ENCODE data around the gene TSEN54.

Gene TSEN54

DNA sequence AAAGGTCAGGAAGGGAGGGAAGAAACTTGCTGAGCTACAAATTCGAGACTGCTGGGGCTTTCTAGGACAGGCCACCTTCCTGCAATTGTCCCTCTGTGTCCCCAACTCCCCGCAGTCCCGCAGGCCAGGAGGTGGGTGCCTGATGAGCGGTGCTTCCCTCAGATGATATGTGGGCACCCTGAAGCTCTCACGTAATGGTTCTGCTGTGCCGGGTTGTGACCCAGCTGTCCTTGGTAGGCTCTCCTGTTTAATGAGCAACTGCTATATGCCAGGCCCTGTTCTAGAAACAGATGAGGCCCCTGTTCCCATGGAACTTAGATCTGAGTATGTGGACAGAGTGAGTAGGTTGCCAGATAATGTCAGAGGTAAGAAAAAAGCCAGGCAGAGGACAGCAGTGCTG is 49.3 kb downstream of the TSEN54 start:
- DNase-seq (ENCODE audit: low read depth in 2 of 2): no peak

DNA sequence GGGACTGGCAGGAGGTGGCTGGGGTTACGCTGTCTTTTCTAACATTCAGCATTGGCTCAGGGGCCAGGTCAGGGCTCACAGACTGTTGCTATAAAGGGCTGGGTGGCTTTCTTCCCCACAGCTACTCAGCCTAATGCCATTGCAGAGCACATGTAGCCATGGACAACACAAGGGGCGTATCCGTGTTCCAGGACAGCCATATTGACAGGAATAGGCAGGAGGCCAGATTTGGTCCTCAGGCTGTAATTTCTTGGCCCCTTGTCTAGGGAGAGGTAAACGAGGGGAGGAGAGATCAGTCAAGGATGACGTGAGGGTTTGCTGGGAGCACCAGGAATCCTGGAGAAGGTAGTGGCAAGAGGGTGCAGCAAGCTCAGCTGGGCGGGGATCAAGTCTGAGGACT is 50.1 kb downstream of the TSEN54 start:
- no peak for DNase-seq (ENCODE audit: low read depth in 2 of 2)

DNA sequence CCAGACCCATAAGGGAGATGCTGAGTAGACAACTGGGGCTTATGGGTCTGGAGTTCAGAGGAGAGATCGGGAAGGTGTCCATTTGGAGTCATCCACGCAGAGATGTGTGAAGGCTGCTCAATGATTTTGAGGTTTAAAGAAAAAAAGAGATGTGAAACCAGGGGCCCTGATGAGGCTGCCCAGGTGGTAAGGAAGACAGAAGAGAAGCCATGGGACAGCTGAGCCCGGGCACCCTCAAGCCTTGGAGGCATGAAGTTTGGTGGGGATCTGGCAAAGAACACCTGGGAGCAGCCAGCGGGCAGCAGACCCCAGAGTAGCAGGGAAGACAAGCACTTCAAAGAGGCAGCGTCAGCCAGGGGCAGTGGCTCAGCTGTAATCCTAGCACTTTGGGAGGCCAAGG is 50.5 kb downstream of the TSEN54 start:
- no peak for DNase-seq (ENCODE audit: low read depth in 2 of 2)

DNA sequence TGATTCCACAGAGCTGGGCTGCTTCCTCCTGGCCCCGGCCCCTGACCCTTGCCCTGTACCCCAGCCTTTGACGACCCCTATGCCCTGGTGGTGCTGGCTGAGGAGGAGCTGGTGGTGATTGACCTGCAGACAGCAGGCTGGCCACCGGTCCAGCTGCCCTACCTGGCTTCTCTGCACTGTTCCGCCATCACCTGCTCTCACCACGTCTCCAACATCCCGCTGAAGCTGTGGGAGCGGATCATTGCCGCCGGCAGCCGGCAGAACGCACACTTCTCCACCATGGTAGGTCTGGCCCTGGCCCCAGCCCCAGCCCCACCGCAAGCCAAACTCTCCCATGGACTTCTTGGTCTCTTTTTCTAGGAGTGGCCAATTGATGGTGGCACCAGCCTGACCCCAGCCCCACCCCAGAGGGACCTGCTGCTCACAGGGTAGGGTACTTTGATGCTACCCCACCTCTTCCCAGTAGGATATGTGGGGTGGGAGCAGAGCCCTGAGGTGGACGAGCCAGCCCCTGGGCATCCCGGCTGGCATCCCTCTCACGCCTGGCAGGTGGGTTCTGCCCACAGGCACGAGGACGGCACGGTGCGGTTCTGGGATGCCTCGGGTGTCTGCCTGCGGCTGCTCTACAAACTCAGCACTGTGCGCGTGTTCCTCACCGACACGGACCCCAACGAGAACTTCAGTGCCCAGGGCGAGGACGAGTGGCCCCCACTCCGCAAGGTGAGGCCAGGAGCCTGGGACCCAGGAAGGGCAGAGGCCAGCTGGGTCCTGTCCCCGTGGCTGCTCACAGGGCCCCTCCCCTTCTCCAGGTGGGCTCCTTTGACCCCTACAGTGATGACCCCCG is 52.3 kb downstream of the TSEN54 start:
- DNase-seq (ENCODE audit: low read depth in 2 of 2): no peak

GRCh38 chr17:75570034-75570676 is 53.8 kb downstream of the TSEN54 start:
- no peak for DNase-seq (ENCODE audit: low read depth in 2 of 2)

DNA sequence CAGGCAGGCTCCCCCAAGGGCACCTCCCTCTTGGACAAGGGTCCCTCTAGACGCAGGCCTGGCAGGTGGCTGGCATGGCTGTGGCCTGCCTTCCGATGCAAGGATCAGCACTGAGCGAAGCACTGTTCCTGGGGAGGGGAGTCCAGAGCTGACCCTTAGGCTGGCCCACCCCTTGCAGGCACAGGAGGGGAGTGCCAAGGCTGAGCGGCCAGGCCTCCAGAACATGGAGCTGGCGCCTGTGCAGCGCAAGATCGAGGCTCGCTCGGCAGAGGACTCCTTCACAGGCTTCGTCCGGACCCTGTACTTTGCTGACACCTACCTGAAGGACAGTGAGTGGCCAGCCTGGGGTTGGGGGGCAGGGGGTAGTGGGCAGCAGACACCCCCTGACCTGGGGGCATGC is 54.4 kb downstream of the TSEN54 start:
- no peak for DNase-seq (ENCODE audit: low read depth in 2 of 2)

DNA sequence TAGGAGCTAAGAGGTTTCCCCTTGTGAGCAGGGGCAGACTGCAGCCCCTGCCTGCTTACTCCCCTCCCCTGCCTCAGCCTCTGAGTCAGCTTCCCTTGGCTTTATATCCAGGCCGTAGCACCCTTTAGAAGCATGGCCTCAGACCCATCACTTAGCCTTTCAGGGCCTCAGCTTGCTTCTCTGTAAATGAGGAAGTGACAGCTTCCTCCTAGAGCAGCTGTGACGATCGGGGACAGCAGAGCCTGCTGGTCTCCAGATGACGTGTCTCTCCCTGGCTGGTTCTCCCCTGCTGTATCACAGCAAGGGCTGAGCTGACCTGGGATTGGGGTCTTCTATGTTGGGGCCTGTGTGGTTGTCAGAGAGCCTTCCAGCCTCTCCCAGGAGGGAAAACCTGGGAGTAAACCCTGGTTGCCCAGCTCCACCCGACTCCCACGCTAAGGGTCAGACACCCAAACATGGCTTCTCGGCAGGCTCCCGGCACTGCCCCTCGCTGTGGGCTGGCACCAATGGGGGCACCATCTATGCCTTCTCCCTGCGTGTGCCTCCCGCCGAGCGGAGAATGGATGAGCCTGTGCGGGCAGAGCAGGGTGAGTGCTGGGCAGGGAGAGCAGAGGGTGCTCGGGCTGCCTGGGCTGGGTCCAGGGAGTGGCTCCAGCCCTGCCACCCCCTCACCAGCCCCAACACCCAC is 55.0 kb downstream of the TSEN54 start:
- no peak for DNase-seq (ENCODE audit: low read depth in 2 of 2)

DNA sequence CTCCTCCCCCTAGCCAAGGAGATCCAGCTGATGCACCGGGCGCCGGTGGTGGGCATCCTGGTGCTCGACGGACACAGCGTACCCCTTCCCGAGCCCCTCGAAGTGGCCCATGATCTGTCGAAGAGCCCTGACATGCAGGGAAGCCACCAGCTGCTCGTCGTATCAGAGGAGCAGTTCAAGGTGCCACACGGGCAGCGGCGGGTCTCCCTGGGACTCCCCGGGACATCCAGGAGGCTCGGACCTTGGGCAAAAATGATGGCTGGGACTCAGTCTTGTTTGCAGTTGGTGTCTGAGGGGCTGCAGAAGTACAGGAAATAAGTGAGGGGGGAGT is 55.5 kb downstream of the TSEN54 start:
- no peak for DNase-seq (ENCODE audit: low read depth in 2 of 2)

DNA sequence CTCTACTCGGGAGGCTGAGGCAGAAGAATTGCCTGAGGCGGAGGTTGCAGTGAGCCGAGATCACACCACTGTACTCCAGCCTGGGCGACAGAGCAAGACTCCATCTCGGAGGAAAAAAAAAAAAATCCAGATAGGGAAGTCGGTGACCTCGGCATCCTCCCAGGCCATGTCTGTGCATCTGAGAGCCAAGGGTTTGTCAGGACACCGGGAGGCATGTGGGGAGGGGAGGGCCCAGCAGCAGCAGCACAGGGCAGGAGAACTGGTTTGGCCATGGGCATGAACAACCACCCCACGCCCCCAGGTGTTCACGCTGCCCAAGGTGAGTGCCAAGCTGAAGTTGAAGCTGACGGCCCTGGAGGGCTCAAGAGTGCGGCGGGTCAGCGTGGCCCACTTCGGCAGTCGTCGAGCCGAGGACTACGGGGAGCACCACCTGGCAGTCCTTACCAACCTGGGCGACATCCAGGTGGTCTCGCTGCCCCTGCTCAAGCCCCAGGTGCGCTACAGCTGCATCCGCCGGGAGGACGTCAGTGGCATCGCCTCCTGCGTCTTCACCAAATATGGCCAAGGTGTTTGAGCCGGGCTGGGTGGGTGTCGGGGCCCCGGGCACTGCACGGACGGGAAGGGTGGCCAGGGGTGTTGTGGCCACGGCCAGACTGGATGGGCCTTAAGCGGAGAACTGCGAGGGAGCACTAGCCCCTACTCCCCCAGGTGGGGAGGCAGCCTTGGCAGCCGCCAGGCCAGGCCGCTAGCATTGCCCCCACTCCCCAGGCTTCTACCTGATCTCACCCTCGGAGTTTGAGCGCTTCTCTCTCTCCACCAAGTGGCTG is 56.6 kb downstream of the TSEN54 start:
- no peak for DNase-seq (ENCODE audit: low read depth in 2 of 2)

DNA sequence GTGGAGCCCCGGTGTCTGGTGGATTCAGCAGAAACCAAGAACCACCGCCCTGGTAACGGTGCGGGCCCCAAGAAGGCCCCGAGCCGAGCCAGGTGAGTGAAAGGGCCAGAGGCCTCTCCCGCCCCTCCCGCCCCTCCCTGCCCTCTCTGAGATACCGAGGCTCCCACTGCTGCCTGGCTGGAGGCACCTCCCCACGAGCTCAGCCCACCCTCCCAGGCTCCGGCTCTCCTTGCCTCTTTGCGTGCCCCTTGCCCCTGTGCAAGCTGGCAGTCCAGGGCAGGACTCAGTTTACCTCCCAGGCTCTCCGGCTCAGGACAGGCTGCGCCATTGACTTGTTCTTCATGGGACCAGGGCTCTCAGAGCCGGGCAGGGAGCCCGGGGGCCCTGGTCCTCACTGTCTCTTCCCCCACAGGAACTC is 57.2 kb downstream of the TSEN54 start:
- no peak for DNase-seq (ENCODE audit: low read depth in 2 of 2)

GRCh38 chr17:75573994-75574393 is 57.7 kb downstream of the TSEN54 start:
- no peak for DNase-seq (ENCODE audit: low read depth in 2 of 2)
